Omental fat pad (tissue), 4 donors: Measurements from ENCODE around the gene C5AR1. TPM values are rescaled to one million over a fixed set of nuclear protein-coding genes. Genes with fewer than 3 reads are reported as not detected.

Source experiments
- ATAC-seq: fragments of 150-250 bp; one replicate; pipeline ENCODE4 v1.9.1; 2016; ENCODE audit warnings: mild to moderate bottlenecking, moderate library complexity; ENCODE audit not compliant: low FRiP score
- DNase-seq: peaks from one replicate; pipeline ENCODE4 v3.0.0-alpha.2; 2019; ENCODE audit warnings: low spot score
- CTCF ChIP-seq, 3 donors: fragments of 450-650 bp; IDR thresholded peaks; one replicate each; pipeline ENCODE4 v1.5.1; 2016 to 2017; ENCODE audit warnings: antibody characterized with exemption in 3 of 3, mild to moderate bottlenecking in 3 of 3, moderate library complexity in 2 of 3
- total RNA-seq, 4 donors: library from RNA; depleted of rRNA; stranded (reverse); fragments of >200 nt; gene quantifications; one replicate each; pipeline ENCODE4 v1.1.0, GENCODE V29; 2016

Gene C5AR1
- total RNA-seq, 4 donors from 2014 or later, result 26.5 to 94.0 (median 60.7) TPM

GRCh38 chr19:47310819-47311218 is 1.2 kb downstream of the C5AR1 start:
- ATAC-seq, result no peak
- no peak for TF ChIP-seq CTCF (IDR thresholded peaks at IDR 0.05)

GRCh38 chr19:47312366-47313006 is 2.8 kb downstream of the C5AR1 start:
- ATAC-seq, result no peak
- DNase-seq, result no peak
- no peak for TF ChIP-seq CTCF (IDR thresholded peaks at IDR 0.05)

More at GRCh38 chr19:47310819-47311218, 1.2 kb downstream of the C5AR1 start:
- DNase-seq, result no peak

GRCh38 chr19:47313754-47314295 is 4.2 kb downstream of the C5AR1 start:
- DNase-seq (no peak), ATAC-seq (no peak)
- no peak for TF ChIP-seq CTCF (IDR thresholded peaks at IDR 0.05)

- peak; percentile 86 for ATAC-seq
- TF ChIP-seq CTCF (IDR thresholded peaks at IDR 0.05), result no peak
- DNase-seq, result no peak
Observed at GRCh38 chr19:47315125-47315821, 5.6 kb downstream of the C5AR1 start.

GRCh38 chr19:47316513-47316912 is 6.9 kb downstream of the C5AR1 start:
- no peak for TF ChIP-seq CTCF (IDR thresholded peaks at IDR 0.05)
- DNase-seq (no peak), ATAC-seq (no peak)

- ATAC-seq, result no peak
- TF ChIP-seq CTCF (IDR thresholded peaks at IDR 0.05), result no peak
Observed at GRCh38 chr19:47319923-47320871, 10.5 kb downstream of the C5AR1 start.

More at GRCh38 chr19:47319923-47320871, 10.5 kb downstream of the C5AR1 start:
- no peak for DNase-seq
